Measurements from ENCODE around the gene HOXC11.

Gene HOXC11

DNA sequence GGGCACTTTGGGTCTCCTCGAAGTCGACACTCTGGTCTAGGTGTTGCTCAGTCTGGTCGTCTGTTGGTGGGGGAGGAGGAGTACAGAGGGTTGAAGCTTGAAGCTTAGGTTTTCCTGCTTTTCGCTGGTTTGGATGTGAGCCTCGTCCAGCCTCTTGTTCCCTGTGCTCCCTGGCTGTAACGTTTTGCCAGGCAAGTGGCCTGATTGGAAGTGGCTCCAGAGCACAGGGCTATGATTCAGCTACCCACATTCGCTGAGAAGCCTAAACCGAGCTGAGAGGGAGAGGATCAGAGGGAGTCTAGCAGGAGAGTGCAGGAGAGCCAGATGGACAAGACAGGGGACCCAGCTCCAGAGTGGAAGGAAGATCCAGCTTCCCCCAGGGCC lies 18.1 kb downstream of the HOXC11 start:
- H3K27ac ChIP-seq, result no peak overlapping the region
- TF ChIP-seq, protein P1, sequence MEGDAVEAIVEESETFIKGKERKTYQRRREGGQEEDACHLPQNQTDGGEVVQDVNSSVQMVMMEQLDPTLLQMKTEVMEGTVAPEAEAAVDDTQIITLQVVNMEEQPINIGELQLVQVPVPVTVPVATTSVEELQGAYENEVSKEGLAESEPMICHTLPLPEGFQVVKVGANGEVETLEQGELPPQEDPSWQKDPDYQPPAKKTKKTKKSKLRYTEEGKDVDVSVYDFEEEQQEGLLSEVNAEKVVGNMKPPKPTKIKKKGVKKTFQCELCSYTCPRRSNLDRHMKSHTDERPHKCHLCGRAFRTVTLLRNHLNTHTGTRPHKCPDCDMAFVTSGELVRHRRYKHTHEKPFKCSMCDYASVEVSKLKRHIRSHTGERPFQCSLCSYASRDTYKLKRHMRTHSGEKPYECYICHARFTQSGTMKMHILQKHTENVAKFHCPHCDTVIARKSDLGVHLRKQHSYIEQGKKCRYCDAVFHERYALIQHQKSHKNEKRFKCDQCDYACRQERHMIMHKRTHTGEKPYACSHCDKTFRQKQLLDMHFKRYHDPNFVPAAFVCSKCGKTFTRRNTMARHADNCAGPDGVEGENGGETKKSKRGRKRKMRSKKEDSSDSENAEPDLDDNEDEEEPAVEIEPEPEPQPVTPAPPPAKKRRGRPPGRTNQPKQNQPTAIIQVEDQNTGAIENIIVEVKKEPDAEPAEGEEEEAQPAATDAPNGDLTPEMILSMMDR (IDR thresholded peaks at IDR 0.05), result no peak
- TF ChIP-seq ZFX (IDR thresholded peaks at IDR 0.05; ENCODE audit: borderline replicate concordance), result no peak

DNA sequence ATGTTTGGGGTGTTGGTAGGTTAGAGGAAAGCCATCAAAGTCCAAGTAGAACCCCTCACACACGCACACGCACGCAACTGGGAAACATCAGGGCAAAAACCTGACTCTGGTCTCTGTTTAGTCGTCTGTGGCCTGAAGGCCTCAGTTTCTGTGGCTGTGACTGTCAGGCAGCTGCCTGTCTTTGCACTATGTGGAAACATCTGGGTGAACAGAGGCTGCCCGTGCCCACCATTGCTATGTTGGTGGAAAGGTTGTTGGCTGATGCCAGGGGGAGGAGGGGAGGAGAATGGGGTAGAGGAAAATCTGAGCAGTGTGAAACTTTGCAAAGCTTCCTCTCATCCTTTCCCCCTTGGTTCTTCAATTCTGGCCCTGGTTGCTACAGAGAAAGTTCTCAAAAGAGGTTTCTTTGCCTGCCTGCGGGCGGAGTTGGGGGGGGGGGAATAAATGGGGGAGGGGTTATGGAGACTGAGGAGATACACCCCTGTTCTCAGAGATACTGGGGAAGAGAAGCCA lies 19.5 kb downstream of the HOXC11 start:
- no peak overlapping the region for H3K27ac ChIP-seq
- TF ChIP-seq, protein P1 (IDR thresholded peaks at IDR 0.05), result no peak
- TF ChIP-seq ZFX (IDR thresholded peaks at IDR 0.05; ENCODE audit: borderline replicate concordance), result no peak

DNA sequence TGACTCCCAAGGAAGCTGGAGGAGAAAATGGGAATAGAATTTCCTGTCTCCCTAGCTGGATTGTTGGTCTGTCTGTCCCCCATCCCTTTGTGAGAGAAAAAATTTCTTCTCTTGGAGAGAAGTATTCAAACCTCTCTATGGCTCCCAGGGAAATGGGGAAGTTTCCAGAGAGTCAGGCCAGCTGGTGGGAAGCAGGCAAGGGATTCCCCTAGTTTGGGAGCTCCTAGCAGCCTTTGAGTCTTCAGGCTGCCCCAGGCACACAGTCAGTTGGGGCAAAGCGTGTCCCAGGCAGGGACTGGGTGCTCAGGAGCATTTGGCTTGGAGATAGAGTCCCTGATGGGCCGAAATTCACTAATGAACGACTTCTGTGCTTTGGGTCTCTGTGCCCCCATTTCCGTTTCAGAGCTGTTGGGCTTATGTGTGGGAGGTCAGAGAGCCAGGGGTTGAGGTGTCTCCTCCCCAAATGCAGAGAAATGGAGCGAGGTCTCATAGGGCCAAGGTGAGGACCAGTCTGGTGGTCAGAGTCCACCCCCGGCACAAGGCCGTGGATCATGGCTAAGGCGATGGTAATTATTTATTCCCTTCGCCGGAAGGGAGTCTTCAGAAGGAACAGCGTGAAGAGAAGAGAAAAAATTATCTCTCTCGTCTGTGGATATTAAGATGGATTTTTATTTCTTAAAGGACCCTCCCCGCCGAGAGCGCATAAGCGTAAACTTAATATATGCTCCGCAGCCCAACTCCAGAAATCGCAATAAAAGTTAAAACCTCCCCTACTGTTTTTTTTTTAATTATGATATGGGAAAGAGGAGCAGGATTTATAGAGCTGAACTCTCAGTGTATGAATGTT lies 20.5 kb downstream of the HOXC11 start:
- H3K27ac ChIP-seq, result no peak overlapping the region
- TF ChIP-seq, protein P1 (IDR thresholded peaks at IDR 0.05), result no peak
- no peak for TF ChIP-seq ZFX (IDR thresholded peaks at IDR 0.05; ENCODE audit: borderline replicate concordance)

- TF ChIP-seq, protein P1 (IDR thresholded peaks at IDR 0.05), result no peak
- TF ChIP-seq ZFX (IDR thresholded peaks at IDR 0.05; ENCODE audit: borderline replicate concordance), result no peak
- H3K27ac ChIP-seq, result no peak overlapping the region
Measured at GRCh38 chr12:53994009-53994263, 21.0 kb downstream of the HOXC11 start.

- no peak for TF ChIP-seq ZFX (IDR thresholded peaks at IDR 0.05; ENCODE audit: borderline replicate concordance)
- TF ChIP-seq, protein P1 (IDR thresholded peaks at IDR 0.05), result no peak
- H3K27ac ChIP-seq, result peak overlapping the region; percentile 69
Measured at GRCh38 chr12:53994264-53995001, 21.5 kb downstream of the HOXC11 start.

DNA sequence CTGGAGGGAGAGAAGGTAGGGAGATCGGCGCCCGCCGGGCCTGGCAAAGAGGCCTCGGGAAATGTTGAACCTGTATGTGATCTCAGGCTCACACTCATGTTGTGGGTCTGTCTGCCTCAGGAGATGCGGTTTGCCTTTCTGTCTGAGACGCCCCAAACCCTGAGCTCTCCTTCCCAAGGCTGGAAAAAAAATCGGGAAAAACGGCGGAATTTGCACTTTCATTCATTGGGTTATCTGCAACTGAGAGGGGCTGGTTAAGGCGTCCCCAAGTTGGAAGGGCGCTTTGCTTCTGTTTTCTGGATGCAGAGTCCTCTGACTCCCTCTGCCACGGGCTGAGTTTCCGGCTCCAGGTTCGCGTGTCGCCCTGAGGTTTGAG lies 22.1 kb downstream of the HOXC11 start:
- TF ChIP-seq ZFX (IDR thresholded peaks at IDR 0.05; ENCODE audit: borderline replicate concordance), result no peak
- TF ChIP-seq, protein P1 (IDR thresholded peaks at IDR 0.05), result no peak
- peak overlapping the region; percentile 69 for H3K27ac ChIP-seq
